ENCODE measurements around the gene GPN1. TPM values are rescaled to one million over a fixed set of nuclear protein-coding genes. Genes with fewer than 3 reads are reported as not detected.
A peak's percentile ranks its signal among the peaks of the same experiment; 100 is the strongest.
"Not testable (repeated sequence)": the region's sequence is repeated elsewhere in the genome, so short reads cannot be mapped to it uniquely, and the experiment has no call there.

GPN1 gene
- total RNA-seq, 1 experiment from 2014 or later: 48.5 TPM

- Histone ChIP-seq H3T11ph (ENCODE audit: low read length) (no peak overlapping the region), H2BK20ac (ENCODE audit: low read depth, low read length, poor library complexity, severe bottlenecking) (no peak overlapping the region), H3K4me2 (ENCODE audit: insufficient read depth, insufficient read length, low read length) (peak overlapping the region; percentile 52), H2AFZ (ENCODE audit: low read length) (no peak overlapping the region), H3K27ac (ENCODE audit: insufficient read length, low read depth, low read length) (no peak overlapping the region), H3K18ac (ENCODE audit: insufficient read length, low read depth, low read length) (no peak overlapping the region), H3K27me3 (ENCODE audit: insufficient read depth, low read length) (no peaks in the 10 kb centered on the region), H3K23ac (ENCODE audit: insufficient read length, low read depth, low read length) (no peak overlapping the region), H3K23me2 (ENCODE audit: insufficient read length, low read depth, low read length, poor library complexity, severe bottlenecking) (peaks cover 3% of the 10 kb centered on the region), H2BK5ac (ENCODE audit: insufficient read length, low read length) (no peak overlapping the region), H3K9ac (ENCODE audit: extremely low read depth, insufficient read length, low read length) (peak overlapping the region; percentile 15), H2BK15ac (ENCODE audit: low read depth, low read length) (no peak overlapping the region), H2AK5ac (ENCODE audit: insufficient read length, low read length) (no peak overlapping the region), H3K14ac (ENCODE audit: insufficient read depth, low read length) (no peak overlapping the region), H3K56ac (ENCODE audit: insufficient read length, low read depth, low read length) (no peak overlapping the region), H3K9me3 (ENCODE audit: control insufficient read depth, low read depth, low read length) (no peaks in the 10 kb centered on the region), H3K79me1 (ENCODE audit: insufficient read depth, low read depth, low read length, poor library complexity, severe bottlenecking) (no peaks in the 10 kb centered on the region), H4K20me1 (ENCODE audit: control insufficient read depth, insufficient read depth, insufficient read length) (no peaks in the 10 kb centered on the region), H2BK12ac (ENCODE audit: insufficient read length, low read depth, low read length) (no peak overlapping the region), H4K5ac (ENCODE audit: insufficient read length, low read depth, low read length) (no peak overlapping the region), H4K91ac (ENCODE audit: insufficient read length, low read depth, low read length) (no peak overlapping the region), H4K8ac (replicated peaks; ENCODE audit: insufficient read length, low read depth, low read length) (no peak overlapping the region), H2BK120ac (ENCODE audit: low read depth, low read length, poor library complexity, severe bottlenecking) (no peak overlapping the region), H3K4me1 (ENCODE audit: insufficient read depth, low read length) (peaks cover 2% of the 10 kb centered on the region; the same call in 1 of the 2 replicates), H3K4ac (ENCODE audit: low read depth, low read length) (no peak overlapping the region), H3K79me2 (ENCODE audit: insufficient read depth, low read length) (no peaks in the 10 kb centered on the region)
- Mint-ChIP-seq H3K27me3 (ENCODE audit: low read depth) (no peaks in the 10 kb centered on the region), H3K9me3 (no peaks in the 10 kb centered on the region), H3K36me3 (ENCODE audit: insufficient read depth in 1 of 3, low read depth in 3 of 3) (peaks cover 10 to 37% (median 24%) of the 10 kb centered on the region in 3 experiments), H3K27ac (no peak overlapping the region), H3K4me1 (peaks cover 5 to 21% of the 10 kb centered on the region in 2 experiments), H3K4me3 (no peak overlapping the region)
- DNase-seq: no peak
- no CpG with 5 or more reads among the region's 21 CpGs for WGBS (ENCODE audit: extremely low coverage, insufficient read length, low lambda C conversion rate)
- no peak for TF ChIP-seq CTCF (conservative IDR thresholded peaks at IDR 0.05)
Observed at GRCh38 chr2:27627963-27628766, 685 bp upstream of the GPN1 start.

- H3K27ac Mint-ChIP-seq; H3K27me3 Mint-ChIP-seq (ENCODE audit: low read depth); H3K9me3 Mint-ChIP-seq; H2BK12ac ChIP-seq (ENCODE audit: insufficient read length, low read depth, low read length); H3K9me3 ChIP-seq (ENCODE audit: control insufficient read depth, low read depth, low read length); H3K79me2 ChIP-seq (ENCODE audit: insufficient read depth, low read length); H3K9ac ChIP-seq (ENCODE audit: extremely low read depth, insufficient read length, low read length); H3K56ac ChIP-seq (ENCODE audit: insufficient read length, low read depth, low read length); H3K4me1 ChIP-seq (ENCODE audit: insufficient read depth, low read length); H3K4ac ChIP-seq (ENCODE audit: low read depth, low read length); H4K20me1 ChIP-seq (ENCODE audit: control insufficient read depth, insufficient read depth, insufficient read length); H4K91ac ChIP-seq (ENCODE audit: insufficient read length, low read depth, low read length); H3K79me1 ChIP-seq (ENCODE audit: insufficient read depth, low read depth, low read length, poor library complexity, severe bottlenecking); H3K23me2 ChIP-seq (ENCODE audit: insufficient read length, low read depth, low read length, poor library complexity, severe bottlenecking); H2AFZ ChIP-seq (ENCODE audit: low read length); DNase-seq; H3T11ph ChIP-seq (ENCODE audit: low read length); H4K5ac ChIP-seq (ENCODE audit: insufficient read length, low read depth, low read length); H2BK15ac ChIP-seq (ENCODE audit: low read depth, low read length); H3K27ac ChIP-seq (ENCODE audit: insufficient read length, low read depth, low read length); H3K4me2 ChIP-seq (ENCODE audit: insufficient read depth, insufficient read length, low read length); H2BK5ac ChIP-seq (ENCODE audit: insufficient read length, low read length); H3K18ac ChIP-seq (ENCODE audit: insufficient read length, low read depth, low read length); H3K23ac ChIP-seq (ENCODE audit: insufficient read length, low read depth, low read length); H3K14ac ChIP-seq (ENCODE audit: insufficient read depth, low read length); H2BK20ac ChIP-seq (ENCODE audit: low read depth, low read length, poor library complexity, severe bottlenecking); H4K8ac ChIP-seq (replicated peaks; ENCODE audit: insufficient read length, low read depth, low read length); H3K4me3 Mint-ChIP-seq; H2AK5ac ChIP-seq (ENCODE audit: insufficient read length, low read length); H2BK120ac ChIP-seq (ENCODE audit: low read depth, low read length, poor library complexity, severe bottlenecking); H3K27me3 ChIP-seq (ENCODE audit: insufficient read depth, low read length): not testable (repeated sequence)
- Mint-ChIP-seq H3K4me1 (peaks cover 5 to 21% of the 10 kb centered on the region in 2 experiments), H3K36me3 (ENCODE audit: insufficient read depth in 1 of 3, low read depth in 3 of 3) (peaks cover 16 to 44% (median 36%) of the 10 kb centered on the region in 3 experiments)
- no CpG with 5 or more reads among the region's 2 CpGs for WGBS (ENCODE audit: extremely low coverage, insufficient read length, low lambda C conversion rate)
Observed at GRCh38 chr2:27630257-27630656, 1.4 kb downstream of the GPN1 start.
